HG03457 (cell line): ENCODE results near the gene AFF1.
A peak's percentile ranks its signal among the peaks of the same experiment; 100 is the strongest.
"Not testable (repeated sequence)": the region's sequence is repeated elsewhere in the genome, so short reads cannot be mapped to it uniquely, and the experiment has no call there.

Experiments used
- ATAC-seq: cut with Tn5 transposase; IDR thresholded peaks from one replicate; pipeline ENCODE4 v1.9.1; 2021; ENCODE audit warnings: moderate number of reproducible peaks; ENCODE audit not compliant: unreplicated experiment

Gene AFF1

GRCh38 chr4:86975927-86976326 is 41.1 kb downstream of the AFF1 start:
- no peak for ATAC-seq

GRCh38 chr4:86976801-86977485 is 42.1 kb downstream of the AFF1 start:
- no peak for ATAC-seq

GRCh38 chr4:86977621-86978184 is 42.9 kb downstream of the AFF1 start:
- peak; percentile 89 for ATAC-seq

- no peak for ATAC-seq
Observed at GRCh38 chr4:86978709-86979108, 43.9 kb downstream of the AFF1 start.

GRCh38 chr4:86980230-86980629 is 45.4 kb downstream of the AFF1 start:
- no peak for ATAC-seq

- no peak for ATAC-seq
Observed at GRCh38 chr4:86981789-86982188, 47.0 kb downstream of the AFF1 start.

- not testable (repeated sequence) for ATAC-seq
Observed at GRCh38 chr4:86985852-86986251, 51.0 kb downstream of the AFF1 start.

- ATAC-seq: not testable (repeated sequence)
Observed at GRCh38 chr4:86989658-86990057, 54.8 kb downstream of the AFF1 start.

GRCh38 chr4:86990510-86990909 is 55.7 kb downstream of the AFF1 start:
- ATAC-seq: no peak

GRCh38 chr4:86991994-86992393 is 57.2 kb downstream of the AFF1 start:
- ATAC-seq: no peak

- ATAC-seq: no peak
Observed at GRCh38 chr4:86993909-86994681, 59.3 kb downstream of the AFF1 start.

GRCh38 chr4:86994686-86995085 is 59.9 kb downstream of the AFF1 start:
- ATAC-seq: no peak

GRCh38 chr4:86996510-86996909 is 61.7 kb downstream of the AFF1 start:
- ATAC-seq: not testable (repeated sequence)

GRCh38 chr4:86999136-86999643 is 64.4 kb downstream of the AFF1 start:
- ATAC-seq: no peak

- ATAC-seq: no peak
Observed at GRCh38 chr4:87002682-87003043, 67.9 kb downstream of the AFF1 start.

- no peak for ATAC-seq
Observed at GRCh38 chr4:87003266-87003665, 68.5 kb downstream of the AFF1 start.

GRCh38 chr4:87005369-87005689 is 70.5 kb downstream of the AFF1 start:
- ATAC-seq: no peak

- no peak for ATAC-seq
Observed at GRCh38 chr4:87005690-87006425, 71.0 kb downstream of the AFF1 start.

- ATAC-seq: no peak
Observed at GRCh38 chr4:87006426-87006675, 71.5 kb downstream of the AFF1 start.

GRCh38 chr4:87006676-87007527 is 72.1 kb downstream of the AFF1 start:
- peak; percentile 71 for ATAC-seq
